Epidermal melanocyte (primary cell): ENCODE data around the gene EPDR1.

Experiments
- DNase-seq: peaks from one replicate; pipeline ENCODE4 v3.0.0; 2011; ENCODE audit warnings: low spot score; ENCODE audit not compliant: insufficient read length

The EPDR1 gene

DNA sequence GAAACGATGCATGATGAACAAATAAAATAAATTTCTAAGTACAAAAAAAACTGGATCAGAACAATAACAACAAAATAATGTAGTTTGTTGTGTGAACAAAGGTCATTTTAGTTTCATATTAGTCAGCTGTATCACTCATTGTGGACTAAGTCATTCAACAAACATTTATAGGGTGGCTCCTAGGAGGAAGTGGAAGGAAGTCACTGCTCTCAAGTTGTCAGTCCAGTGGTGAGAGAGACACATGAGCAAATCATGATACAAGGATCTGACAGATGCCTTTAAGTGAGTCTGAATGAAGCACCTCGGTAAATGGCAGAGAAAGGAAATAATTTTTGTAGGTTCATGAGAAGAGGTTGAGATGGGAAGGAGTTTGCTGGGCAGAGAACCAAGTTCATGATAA, 56.8 kb downstream of the EPDR1 start:
- no peak for DNase-seq

DNA sequence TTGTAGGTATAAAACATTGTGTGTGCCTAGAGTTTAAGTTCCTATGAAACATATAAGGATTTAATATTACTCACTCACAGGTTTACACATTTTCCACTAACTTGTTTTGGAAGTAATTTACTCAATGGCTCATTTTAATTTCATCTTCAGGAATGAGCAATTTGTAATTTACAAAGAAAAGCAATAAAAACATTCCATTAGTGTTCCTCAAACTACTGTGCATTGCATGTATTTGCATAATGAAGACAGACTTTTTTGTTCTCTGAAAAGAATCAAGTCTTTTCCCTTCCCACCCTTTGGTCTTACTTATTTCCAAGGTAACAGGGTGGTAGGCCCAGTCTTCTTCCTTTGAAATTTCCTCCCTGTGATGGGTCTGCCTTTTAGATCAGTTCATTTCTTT, 61.2 kb downstream of the EPDR1 start:
- DNase-seq, result no peak

DNA sequence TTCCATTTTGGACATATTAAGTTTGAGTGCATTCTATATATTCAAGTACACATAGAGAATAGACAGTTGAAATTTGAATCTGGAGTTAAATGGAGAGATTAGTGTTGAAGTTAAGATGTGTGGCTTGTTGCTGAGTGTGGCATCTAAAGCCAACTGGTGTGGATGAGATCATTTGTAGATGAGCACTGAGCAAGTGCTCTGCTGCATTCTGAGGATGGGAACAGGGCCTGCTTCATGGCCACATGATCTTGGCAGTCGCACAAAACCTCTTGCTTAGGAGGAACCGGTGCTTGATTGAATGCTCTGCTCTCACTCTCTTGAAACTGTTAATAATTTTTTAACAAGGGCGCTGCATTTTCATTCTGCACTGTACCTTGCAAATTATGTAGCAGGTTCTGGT, 62.0 kb downstream of the EPDR1 start:
- no peak for DNase-seq

DNA sequence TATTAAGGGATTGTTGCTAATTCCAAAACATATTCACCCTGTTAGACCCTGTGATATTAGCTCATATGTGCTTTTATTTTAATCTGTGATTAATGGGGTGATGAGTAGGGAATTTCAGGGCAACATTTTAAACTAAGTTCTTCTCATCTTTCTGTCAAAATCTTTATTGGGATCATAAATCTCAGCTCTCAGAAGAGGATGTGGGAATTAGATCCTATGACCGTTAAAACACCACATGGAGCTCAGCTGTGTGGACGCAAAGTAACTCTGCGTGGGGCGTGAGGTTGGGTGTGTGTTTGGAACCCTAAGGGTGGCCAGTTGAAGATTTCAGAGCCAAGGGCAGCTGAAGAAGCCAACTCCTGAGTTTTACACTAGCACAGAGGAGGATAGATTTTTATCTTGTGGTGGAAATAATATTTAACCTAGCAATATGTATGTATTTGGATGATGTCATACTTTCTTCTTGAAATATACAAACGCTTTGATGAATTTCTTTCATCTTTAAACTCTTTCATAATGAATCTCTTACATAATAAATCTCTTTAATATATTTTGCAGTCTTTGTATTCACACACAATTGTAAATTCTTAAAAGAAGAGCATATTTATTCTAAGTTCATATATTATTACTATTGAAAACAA, 64.4 kb downstream of the EPDR1 start:
- DNase-seq, result no peak

DNA sequence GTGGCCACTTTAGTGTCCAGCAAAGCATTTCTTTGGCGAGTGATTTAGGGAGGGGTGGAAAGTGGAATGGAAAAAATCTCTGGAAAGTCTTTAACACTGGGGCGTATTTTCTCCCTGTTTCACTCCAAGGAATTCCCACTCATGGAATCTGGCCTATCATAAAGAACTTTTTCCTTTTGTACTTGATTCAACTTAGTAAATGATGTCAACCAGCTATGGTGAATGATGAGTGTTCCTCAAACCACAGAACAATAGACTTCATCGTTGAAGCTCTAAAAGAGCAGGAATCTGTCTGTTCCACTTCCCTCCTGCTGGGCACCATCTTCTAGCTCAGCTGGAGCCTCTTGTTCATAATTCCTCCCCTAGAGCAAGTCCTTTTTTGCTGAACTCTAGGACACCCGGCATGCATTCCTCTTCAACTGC, 66.5 kb downstream of the EPDR1 start:
- DNase-seq, result no peak

DNA sequence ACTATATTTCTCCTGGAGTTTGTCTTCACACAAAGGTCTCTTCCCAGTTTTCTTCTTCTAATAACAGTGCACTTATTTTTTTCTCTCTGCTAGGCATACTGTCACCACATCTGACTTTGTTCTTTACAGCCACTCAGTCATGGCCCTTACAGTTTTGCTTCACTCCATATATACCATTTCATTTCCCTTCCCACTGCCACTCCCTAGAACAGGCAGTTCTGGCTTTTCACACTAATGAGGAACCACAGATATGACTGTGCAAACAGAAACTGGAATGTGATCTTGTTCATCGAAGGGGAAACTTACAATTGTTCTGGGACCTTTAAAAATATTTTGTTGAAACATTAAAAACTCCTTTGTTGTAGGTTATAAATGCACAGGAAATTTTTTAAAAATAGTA, 67.3 kb downstream of the EPDR1 start:
- no peak for DNase-seq

DNA sequence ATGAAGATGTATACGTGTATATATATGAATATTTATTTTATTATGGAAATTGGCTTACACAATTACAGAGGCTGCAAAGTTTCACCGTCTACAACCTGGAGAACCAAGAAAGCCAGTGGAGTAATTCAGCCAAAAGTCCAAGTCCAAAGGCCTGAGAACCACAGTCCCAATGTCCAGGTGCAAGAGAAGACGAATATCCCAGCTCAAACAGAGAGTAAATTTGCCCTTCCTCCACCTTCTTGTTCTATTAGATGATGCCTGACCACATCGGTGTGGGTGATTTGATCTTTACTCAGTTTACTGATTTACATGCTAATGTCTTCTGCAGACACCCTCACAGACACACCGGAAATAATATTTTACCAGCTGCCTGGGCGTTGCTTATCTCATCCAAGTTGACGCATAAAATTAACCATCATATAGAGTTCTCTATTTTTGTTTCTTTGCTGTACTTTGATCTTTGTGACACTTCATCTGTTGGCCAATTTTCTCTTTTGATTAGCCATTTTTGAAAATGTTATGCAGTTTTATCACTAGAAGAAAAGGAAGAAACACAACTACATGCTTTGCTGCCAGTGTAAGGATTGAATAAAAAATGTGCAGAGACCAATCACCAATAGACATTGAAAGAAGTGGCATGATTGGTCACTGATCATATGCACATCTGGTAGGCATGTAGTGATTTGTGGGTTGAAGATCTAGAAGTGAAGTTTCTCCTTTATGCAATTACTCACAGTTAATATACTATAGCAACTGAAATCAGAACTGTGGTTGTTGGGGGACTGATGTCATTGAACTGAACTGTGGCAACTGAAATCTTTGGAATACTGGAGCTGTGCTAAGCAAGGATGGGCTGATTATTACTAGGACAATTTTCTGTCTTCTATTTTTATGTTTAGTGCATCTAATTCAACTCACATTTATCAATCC, 68.5 kb downstream of the EPDR1 start:
- no peak for DNase-seq

DNA sequence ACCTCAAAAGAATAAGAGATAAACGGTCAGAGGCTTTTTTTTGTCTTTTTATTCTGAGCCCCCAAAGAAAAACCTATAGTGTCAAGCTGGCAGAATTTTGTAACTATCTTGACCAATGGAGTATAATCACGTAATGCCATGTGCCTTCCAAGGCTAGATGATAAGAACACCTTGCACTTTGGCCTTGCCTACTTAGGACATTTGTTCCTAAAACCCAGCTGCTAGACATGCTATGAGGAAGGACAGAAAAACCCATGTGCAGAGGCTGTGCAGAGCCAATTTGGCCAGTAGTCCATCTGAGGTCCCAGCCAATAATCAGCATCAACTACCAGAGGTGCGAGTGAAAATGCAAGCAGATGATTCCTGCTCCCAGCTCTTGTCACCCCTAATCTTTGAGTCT, 69.9 kb downstream of the EPDR1 start:
- DNase-seq, result no peak

DNA sequence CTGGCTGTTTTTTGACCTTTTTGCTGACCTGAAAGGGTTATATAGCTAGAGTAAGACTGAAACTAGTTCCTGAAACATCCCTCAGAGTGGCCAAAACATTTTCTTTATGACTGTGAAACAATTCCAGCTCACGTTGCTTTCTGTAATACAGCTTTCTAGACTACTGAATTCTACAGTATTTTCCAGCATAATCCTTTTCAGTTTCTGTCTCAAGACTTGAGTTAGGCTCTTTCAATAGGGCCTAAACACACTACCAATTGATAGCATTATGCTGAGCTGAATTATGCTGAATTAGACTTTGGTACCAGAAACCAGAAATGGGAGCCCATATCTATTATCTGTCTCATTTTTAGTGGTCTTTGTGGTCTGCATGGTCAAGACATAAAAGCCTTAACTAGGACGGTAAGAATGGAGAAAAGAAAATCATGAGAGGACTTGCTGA, 72.6 kb downstream of the EPDR1 start:
- no peak for DNase-seq

DNA sequence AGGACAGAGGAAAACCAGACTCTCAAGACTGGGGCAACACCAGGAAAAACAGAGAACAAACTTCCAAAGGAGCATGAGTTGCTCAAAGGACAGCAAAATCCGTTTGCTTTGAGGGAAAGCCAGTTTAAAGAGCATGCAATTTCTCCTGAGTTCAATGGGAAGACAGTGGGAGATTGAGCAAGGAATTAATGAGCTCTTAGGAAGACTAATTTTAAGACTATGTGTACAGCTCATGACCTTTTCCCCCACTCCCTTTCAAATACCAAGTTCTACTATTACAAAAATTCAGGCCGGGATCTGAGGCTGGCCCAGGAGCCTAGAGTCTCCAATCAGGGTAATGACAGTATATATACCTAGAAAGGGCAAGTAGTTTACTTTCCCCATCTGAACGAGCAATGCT, 79.2 kb downstream of the EPDR1 start:
- no peak for DNase-seq

DNA sequence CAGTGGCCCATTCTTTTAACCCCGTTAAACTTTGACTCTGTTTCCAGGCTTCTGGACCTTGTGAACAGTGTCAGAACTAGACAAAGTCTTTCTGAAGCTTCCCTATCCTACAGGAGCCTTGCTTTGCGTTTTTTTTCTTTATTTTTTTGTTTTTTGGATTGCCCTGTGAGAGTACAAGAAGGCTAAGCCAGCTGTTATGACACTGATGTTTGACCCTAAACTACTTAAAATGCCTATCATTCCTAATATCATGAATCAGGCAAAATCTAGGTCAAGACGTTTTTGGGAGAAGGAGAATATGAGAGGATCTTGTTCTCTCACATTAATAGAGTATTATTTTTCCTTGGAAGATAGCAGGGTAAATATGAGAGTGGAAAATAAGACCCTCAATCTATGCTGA, 79.8 kb downstream of the EPDR1 start:
- no peak for DNase-seq
